GF-D8 (cell line): ENCODE results near the gene LRMDA.

Experiments
- DNase-seq: peaks from one replicate; lab custom pipeline; 2025; lab: John Stamatoyannopoulos, UW

Gene LRMDA

GRCh38 chr10:75875740-75876139 is 444.3 kb downstream of the LRMDA start:
- no peak for DNase-seq

- no peak for DNase-seq
These were observed 445.3 kb downstream of the LRMDA start for GRCh38 chr10:75876710-75877109.

- no peak for DNase-seq
These were observed 446.5 kb downstream of the LRMDA start for GRCh38 chr10:75877877-75878276.

- no peak for DNase-seq
These were observed 447.2 kb downstream of the LRMDA start for GRCh38 chr10:75878586-75878985.

GRCh38 chr10:75880031-75880775 is 448.8 kb downstream of the LRMDA start:
- no peak for DNase-seq

- no peak for DNase-seq
These were observed 452.0 kb downstream of the LRMDA start for GRCh38 chr10:75883081-75884072.

GRCh38 chr10:75884808-75885207 is 453.4 kb downstream of the LRMDA start:
- DNase-seq = no peak

GRCh38 chr10:75887369-75887768 is 455.9 kb downstream of the LRMDA start:
- no peak for DNase-seq

- no peak for DNase-seq
These were observed 456.7 kb downstream of the LRMDA start for GRCh38 chr10:75887992-75888680.

GRCh38 chr10:75889051-75889450 is 457.6 kb downstream of the LRMDA start:
- DNase-seq = no peak

- DNase-seq = no peak
These were observed 463.3 kb downstream of the LRMDA start for GRCh38 chr10:75894761-75895160.

GRCh38 chr10:75895259-75895658 is 463.8 kb downstream of the LRMDA start:
- no peak for DNase-seq

GRCh38 chr10:75899816-75900390 is 468.5 kb downstream of the LRMDA start:
- no peak for DNase-seq

- no peak for DNase-seq
These were observed 471.4 kb downstream of the LRMDA start for GRCh38 chr10:75902816-75903215.

GRCh38 chr10:75904499-75905283 is 473.3 kb downstream of the LRMDA start:
- no peak for DNase-seq

- no peak for DNase-seq
These were observed 474.1 kb downstream of the LRMDA start for GRCh38 chr10:75905490-75905889.

- DNase-seq = no peak
These were observed 478.6 kb downstream of the LRMDA start for GRCh38 chr10:75910032-75910431.

GRCh38 chr10:75911426-75911825 is 480.0 kb downstream of the LRMDA start:
- DNase-seq = no peak

GRCh38 chr10:75916906-75917305 is 485.5 kb downstream of the LRMDA start:
- DNase-seq = no peak

- no peak for DNase-seq
These were observed 488.5 kb downstream of the LRMDA start for GRCh38 chr10:75919913-75920312.

GRCh38 chr10:75922435-75922834 is 491.0 kb downstream of the LRMDA start:
- no peak for DNase-seq
